Cardiac septum (tissue), 1 donor: ENCODE results near the gene LCN10. TPM values are rescaled to one million over a fixed set of nuclear protein-coding genes. Genes with fewer than 3 reads are reported as not detected.

Experiments
- DNase-seq: peaks from one replicate; pipeline ENCODE4 v3.0.0-alpha.2; 2020; ENCODE audit warnings: low spot score
- intact Hi-C: fragments of 100-400 bp; cut with DNase I; formaldehyde crosslinking; loops from one replicate; pipeline ENCODE4 v1.14.0; 2022
- total RNA-seq: library from RNA; stranded (reverse); fragmentation: NEBNext Ultra II Directional; extraction: Animal tissue kit (Norgen Biotek cat#: 25700); gene quantifications from one replicate; pipeline ENCODE4 v1.2.1, GENCODE V29; 2021
- donor health status: DM: no; HTN: no; CAD: no.

The LCN10 gene
- total RNA-seq, 1 donor from 2014 or later: 3.3 TPM

GRCh38 chr9:136724772-136725171 lies 18.0 kb downstream of the LCN10 start:
- intact Hi-C loops: loop anchor here (5.0 kb wide), 2 partner anchors 32 to 47 kb away; no protein-coding TSS in a partner anchor
- no peak for DNase-seq

DNA sequence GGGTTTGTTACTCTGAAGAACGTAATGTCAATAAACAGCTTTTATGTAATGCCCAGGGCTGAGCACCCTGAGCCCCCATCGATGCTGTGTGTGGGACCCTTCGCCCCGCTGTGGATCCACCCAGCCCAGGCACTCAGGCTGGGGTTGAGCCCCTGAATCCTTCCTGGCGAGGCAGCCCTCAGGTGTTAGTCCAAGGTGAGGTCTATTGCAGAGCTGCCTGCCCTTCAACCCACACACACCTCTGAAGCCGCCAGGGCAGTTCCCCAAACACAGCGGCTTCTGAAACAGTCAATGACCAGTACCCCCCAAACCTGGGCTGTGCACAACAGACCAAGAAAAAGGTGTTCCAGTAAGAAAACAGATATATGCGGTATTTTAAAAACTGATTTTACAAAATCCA lies 18.8 kb downstream of the LCN10 start:
- intact Hi-C loops: loop anchor here (5.0 kb wide), 1 partner anchor 47 kb away; no protein-coding TSS in a partner anchor
- DNase-seq: no peak

DNA sequence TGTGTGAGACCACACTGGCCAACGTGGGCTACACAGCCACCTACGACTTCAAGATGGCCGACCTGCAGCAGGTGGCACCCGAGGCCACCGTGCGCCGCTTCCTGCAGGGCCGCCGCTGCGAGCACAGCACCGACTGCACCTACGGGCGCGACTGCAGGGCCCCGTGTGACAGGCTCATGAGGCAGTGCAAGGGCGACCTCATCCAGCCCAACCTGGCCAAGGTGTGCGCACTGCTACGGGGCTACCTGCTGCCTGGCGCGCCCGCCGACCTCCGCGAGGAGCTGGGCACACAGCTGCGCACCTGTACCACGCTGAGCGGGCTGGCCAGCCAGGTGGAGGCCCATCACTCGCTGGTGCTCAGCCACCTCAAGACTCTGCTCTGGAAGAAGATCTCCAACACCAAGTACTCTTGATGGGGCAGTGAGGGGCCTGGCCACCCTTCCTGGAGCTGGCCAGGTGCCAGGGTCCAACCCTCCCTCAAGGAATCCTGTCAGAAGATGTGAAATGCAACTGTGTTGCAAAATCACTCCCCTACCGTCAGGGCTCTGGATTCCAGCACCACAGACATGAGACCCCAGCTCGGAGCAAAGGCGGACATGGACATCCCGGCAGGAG lies 19.3 kb downstream of the LCN10 start:
- intact Hi-C loops: loop anchor here (5.0 kb wide), 1 partner anchor 46 kb away; no protein-coding TSS in a partner anchor

GRCh38 chr9:136722969-136723356 lies 19.8 kb downstream of the LCN10 start:
- intact Hi-C loops: loop anchor here (5.0 kb wide), 1 partner anchor 46 kb away; no protein-coding TSS in a partner anchor
- DNase-seq: no peak

More for the DNA sequence above, 19.3 kb downstream of the LCN10 start:
- DNase-seq: no peak

- DNase-seq: no peak
- intact Hi-C loops: loop anchor here (5.0 kb wide), 1 partner anchor 45 kb away; no protein-coding TSS in a partner anchor
These were observed 20.4 kb downstream of the LCN10 start for GRCh38 chr9:136722093-136722968.

DNA sequence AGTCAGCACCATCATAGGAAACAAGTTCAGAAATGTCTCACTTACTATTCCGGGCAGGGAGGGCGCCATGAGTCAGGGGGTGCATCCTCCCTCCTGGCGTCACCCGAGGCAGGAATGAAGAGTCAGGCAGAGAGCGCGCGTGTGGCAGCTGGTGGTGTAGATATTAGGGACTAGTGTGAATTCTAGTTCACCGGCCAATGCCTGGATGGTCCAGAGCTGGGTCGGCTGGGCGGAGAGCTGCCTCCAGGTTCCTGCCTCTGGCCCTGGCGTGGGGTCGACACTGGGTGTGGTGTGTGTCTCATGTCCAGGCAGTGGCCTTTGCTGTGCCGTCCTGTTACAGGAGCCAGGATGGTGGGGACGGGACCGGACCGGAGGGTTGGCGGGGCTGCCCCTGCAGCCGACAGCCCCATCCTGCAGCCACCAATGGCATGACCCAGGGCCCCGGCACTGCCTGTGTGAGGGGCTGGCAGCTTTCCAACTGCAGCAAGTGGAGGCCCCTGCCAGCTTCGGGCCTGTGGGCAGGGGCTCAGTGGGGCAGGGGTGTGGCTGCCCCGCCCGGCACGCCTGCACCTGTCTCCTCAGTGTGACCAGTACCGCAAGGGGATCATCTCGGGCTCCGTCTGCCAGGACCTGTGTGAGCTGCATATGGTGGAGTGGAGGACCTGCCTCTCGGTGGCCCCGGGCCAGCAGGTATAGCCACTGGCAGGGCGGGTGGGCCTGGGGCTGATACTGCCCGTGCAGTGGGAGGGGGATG lies 21.2 kb downstream of the LCN10 start:
- no peak for DNase-seq
- intact Hi-C loops: loop anchor here (5.0 kb wide), 1 partner anchor 44 kb away; no protein-coding TSS in a partner anchor

- intact Hi-C loops: loop anchor here (5.0 kb wide), 1 partner anchor 44 kb away; no protein-coding TSS in a partner anchor
- no peak for DNase-seq
These were observed 21.8 kb downstream of the LCN10 start for GRCh38 chr9:136720898-136721338.

GRCh38 chr9:136720251-136720897 lies 22.4 kb downstream of the LCN10 start:
- intact Hi-C loops: loop anchor here (5.0 kb wide), 1 partner anchor 43 kb away; no protein-coding TSS in a partner anchor
- no peak for DNase-seq

DNA sequence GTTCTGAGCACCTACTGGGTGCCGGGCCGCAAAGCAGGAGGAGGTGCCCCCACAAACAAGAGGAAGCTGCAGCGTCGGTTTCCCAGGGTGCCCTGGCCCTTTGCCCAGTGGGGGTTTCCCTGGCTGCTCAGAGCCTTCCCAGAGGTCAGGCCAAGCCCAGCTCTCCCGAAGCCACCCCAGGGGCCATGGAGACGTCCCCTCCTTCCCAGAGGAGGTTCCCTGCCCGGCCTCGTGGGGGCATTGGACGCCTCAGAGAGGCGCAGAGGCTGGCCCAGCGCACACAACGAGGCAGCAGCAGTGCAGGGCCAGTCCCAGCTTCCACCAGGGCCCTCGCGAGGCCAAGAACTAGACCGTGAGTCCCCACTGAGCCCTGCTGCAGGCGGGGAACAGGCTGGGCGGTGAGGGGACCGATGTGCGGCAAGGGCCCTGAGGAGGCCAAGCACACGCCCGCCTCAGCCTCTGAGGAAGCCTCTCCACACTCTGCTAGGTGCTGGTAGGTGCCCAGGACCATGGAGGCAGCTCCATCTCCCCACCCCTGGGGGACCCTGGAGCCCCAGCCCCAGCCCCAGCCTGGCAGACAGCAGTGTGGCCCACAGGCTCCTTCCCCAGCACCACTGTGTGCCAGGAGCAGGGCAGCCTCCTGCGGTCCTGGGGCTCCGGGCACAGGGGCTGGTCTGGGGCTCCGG lies 23.4 kb downstream of the LCN10 start:
- intact Hi-C loops: no loop called here
- no peak for DNase-seq

DNA sequence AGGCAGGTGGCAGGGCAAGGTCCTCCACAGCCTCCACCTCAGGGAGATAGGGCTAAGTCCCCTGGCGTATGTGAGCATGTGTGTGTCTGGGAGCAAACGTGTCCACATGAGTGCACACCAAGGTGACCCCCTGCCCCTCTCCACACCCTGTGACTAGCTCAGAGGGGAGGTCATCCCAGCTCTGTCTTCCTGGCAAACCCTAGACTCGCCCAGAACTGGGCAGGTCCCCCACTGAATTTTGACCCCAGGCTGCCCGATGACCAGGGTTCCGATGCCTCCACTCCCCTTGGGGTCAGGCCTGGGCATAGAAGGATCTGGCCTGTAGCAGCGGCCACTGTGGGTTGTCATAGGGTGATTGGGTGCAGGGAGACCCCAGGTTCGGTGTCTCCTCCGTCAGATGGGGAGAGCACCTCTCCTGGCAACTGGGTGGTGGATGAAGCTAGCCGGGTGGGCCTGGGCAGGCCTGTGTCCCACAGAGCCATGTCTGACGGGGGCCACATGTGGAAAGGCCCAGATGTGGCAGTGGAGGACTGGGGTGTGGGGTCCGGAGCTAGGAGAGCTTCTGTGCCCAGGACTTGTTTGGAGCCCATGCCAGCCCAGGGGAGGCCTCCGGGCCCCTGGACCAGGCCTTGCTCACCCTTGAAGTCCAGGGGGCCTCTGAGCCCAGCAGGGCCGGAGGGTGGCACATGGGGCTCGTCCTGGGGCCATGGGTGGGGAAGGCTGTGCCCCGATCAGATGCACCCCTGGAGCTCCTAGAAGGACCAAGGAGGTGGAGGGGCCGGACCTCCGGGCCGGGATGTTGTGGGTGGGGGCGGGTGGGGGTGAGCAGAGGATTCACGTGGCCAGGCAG lies 24.2 kb downstream of the LCN10 start:
- DNase-seq: no peak
- intact Hi-C loops: no loop called here

GRCh38 chr9:136717399-136717798 lies 25.3 kb downstream of the LCN10 start:
- DNase-seq: no peak
- intact Hi-C loops: no loop called here

DNA sequence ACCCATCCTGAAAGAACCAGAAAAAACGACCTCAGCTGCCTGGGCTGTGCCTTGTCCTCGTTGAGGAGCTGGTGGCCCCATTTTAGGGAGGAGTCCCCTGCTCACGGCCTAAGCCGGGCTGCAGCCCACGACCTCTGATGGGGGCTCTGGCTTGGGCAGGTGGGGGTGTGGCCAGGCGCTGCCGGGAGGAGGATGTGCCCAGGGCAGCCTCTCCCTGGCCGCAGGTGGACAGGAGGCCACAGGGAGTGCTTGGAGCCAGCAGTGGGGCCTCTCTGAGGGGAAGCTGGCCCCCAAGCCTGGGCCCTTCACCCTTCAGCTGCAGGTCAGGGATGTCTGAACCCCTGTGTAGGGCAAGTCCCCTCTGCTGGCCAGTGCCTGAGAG lies 27.9 kb downstream of the LCN10 start:
- DNase-seq: no peak
- intact Hi-C loops: no loop called here

DNA sequence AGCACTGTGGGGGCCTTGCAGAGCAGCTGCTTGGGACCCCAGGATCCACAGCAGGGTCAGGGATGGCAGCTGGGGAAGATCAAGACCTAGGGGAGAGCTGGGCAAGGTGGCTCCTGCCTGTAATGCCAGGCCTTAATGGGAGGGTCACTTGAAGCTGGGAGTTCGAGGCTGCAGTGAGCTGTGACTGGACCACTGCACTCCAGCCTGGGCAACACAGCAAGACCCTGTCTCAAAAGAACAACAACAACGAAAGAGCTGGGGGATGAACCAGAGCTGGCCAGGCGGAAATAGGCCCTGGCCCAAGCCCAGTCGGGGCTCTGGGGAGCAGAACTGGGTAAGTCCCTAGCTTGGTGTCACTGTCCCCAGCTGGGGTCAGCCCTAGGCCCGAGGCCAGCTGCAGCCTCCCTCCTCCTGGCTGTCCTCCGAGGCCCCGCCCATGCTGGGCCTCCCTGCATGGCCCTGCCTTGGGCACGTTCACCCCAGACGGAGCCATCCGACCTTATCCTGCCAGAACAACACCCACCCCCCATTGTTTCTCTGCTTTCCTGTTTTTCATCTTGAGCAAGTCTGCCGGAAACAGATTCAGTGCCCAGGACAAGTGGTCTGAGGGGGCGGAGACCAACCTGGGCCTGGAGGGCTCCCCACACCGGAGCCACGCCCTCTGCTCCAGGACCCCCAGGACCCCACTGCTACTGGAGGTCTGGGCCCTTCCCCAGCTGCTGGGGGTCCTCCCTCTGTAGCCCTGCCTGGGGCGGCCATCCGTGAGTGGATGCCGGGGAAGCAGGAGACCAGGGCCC lies 28.4 kb downstream of the LCN10 start:
- intact Hi-C loops: no loop called here
- DNase-seq: peak; percentile 80

- DNase-seq: no peak
- intact Hi-C loops: no loop called here
These were observed 29.2 kb downstream of the LCN10 start for GRCh38 chr9:136713550-136713949.

DNA sequence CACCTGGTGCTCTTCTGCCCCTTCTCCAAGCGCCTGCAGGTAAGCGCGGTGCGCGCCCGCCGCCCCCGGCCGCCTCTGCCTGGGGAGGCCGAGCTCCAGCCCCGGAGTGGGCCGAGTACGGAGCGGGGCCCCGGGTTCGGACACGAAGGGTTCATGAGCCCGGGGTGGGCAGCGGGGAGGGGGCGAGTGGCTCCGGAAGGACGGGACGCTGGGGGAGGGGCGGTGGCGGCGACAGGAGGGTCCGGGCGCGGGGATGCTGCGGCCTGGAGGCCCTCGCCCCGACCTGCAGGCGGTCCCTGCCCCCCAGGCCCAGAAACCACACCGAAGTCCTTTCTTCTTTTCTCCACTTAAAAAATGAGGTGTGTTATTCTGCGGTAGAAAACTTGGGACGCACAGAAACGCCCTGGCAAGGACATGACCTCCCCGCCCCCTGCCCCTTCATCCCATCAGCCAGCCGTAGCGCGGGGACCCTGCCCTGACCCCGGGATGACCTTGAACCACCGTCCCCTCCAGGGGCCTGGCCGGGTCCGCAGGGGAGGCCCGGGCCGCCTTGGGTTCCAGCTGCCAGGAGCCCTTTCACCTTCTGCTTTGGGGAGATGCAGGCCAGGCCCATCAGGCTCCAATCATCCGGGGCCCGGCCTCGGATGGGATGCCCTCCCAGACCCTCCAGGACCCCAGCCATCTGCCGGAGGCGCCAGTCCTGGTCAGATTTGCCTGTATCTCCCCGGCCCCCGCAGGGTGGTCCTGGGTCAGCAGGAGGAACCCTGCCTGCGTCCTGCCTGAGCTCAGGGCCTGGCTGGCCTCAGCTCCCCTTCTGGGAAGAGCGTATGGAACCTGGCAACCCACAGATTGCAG lies 29.8 kb downstream of the LCN10 start:
- no peak for DNase-seq
- intact Hi-C loops: no loop called here
